AG04450 (cell line): ENCODE data around the gene SLC26A5. TPM values are rescaled to one million over a fixed set of nuclear protein-coding genes. Genes with fewer than 3 reads are reported as not detected.

Experiments
- CTCF ChIA-PET: fragments of 300-600, 350-600 bp; formaldehyde crosslinking; extraction: SDS; loops from one replicate; lab custom pipeline; 2022; ENCODE audit warnings: antibody characterized with exemption, inconsistent platforms; lab: Charles Lee
- POLR2A ChIA-PET: fragments of 350-600 bp; formaldehyde crosslinking; extraction: SDS; loops from one replicate; lab custom pipeline; 2021; ENCODE audit warnings: antibody characterized with exemption, inconsistent platforms; lab: Yijun Ruan, JAX
- DNase-seq: peaks from one replicate; pipeline ENCODE4 v3.0.0-alpha.2; 2011; ENCODE audit warnings: low read depth, low spot score
- H3K27ac ChIP-seq: one replicate; pipeline ENCODE4 v1.5.1; 2012; ENCODE audit warnings: low read depth, low read length, control low read depth
- H3K27me3 ChIP-seq: one replicate; pipeline ENCODE4 v1.6.0; 2012; ENCODE audit warnings: low read length; ENCODE audit not compliant: control insufficient read depth, insufficient read depth
- H3K4me3 ChIP-seq: 2 replicates; pipeline ENCODE4 v1.5.1; 2011; ENCODE audit warnings: mild to moderate bottlenecking, low read depth, low read length, control low read depth
- H3K9me3 ChIP-seq: 2 replicates; pipeline ENCODE4 v1.5.1; 2012; ENCODE audit warnings: low read length; ENCODE audit not compliant: control insufficient read depth, insufficient read depth
- CTCF ChIP-seq: IDR thresholded peaks from 2 replicates; pipeline ENCODE4 v1.5.1; 2011; ENCODE audit warnings: low read depth, low read length, control low read depth, inconsistent platforms
- polyA plus RNA-seq: library from polyadenylated mRNA; depleted of rRNA; stranded (reverse); fragments of >200 nt; gene quantifications from 2 replicates; pipeline ENCODE4 v1.2.3, GENCODE V29; 2011

The SLC26A5 gene
- polyA plus RNA-seq, 1 experiment, result not detected

DNA sequence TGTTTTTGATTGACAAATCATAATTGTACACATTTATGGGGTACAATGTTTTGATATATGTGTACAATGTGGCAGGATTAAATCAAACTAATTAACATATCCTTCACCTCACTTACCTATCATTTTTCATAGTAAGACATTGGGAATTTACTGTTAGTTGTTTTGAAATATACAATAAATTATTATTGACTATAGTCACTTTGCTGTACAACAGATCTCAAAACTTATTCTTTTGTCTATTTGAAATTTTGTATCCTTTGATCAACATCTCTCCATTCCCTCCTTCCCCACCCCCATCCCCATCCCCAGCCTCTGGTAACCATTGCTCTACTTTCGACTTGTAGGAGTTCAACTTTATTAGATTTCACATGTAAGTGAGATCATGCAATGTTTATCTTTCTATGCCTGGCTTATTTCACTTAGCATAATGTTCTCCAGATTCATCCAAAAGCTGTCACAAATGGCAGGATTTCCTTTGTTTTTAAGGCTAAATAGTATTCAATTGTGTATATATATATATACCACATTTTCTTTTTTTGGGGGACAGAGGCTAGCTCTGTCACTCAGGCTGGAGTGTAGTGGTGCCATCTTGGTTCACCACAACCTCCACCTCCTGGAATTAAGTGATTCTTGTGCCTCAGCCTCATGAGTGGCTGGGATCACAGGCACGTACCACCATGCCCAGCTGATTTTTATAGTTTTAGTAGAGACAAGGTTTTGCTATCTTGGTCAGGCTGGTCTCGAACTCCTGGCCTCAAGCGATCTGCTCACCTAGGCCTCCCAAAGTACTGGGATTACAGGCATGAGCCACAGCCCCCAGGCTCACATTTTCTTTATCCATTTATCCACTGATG is 23.3 kb upstream of the SLC26A5 start:
- no peak for DNase-seq
- Histone ChIP-seq H3K4me3 (no peak overlapping the region), H3K27me3 (peaks cover 2% of the 10 kb centered on the region), H3K27ac (no peak overlapping the region), H3K9me3 (no peaks in the 10 kb centered on the region)
- CTCF ChIA-PET, result interaction anchor here (0.7 kb wide), 1 partner anchor 699 kb away, joined by 3 read pairs; no protein-coding TSS in a partner anchor
- no peak for TF ChIP-seq CTCF
- POLR2A ChIA-PET, result no interaction called here

- POLR2A ChIA-PET, result no interaction called here
- Histone ChIP-seq H3K27ac (no peak overlapping the region), H3K9me3 (no peaks in the 10 kb centered on the region), H3K27me3 (peaks cover 2% of the 10 kb centered on the region), H3K4me3 (no peak overlapping the region)
- no peak for DNase-seq
- CTCF ChIA-PET, result no interaction called here
- no peak for TF ChIP-seq CTCF
These were observed 20.8 kb upstream of the SLC26A5 start for GRCh38 chr7:103466814-103467213.

GRCh38 chr7:103462358-103462757 is 16.4 kb upstream of the SLC26A5 start:
- Histone ChIP-seq H3K27me3 (peaks cover 2% of the 10 kb centered on the region), H3K4me3 (no peak overlapping the region), H3K9me3 (no peaks in the 10 kb centered on the region), H3K27ac (no peak overlapping the region)
- POLR2A ChIA-PET, result no interaction called here
- CTCF ChIA-PET, result interaction anchor here (2.4 kb wide), 1 partner anchor 16 kb away, joined by 8 read pairs; no protein-coding TSS in a partner anchor
- DNase-seq, result no peak
- TF ChIP-seq CTCF, result no peak

GRCh38 chr7:103447073-103447960 is 1.3 kb upstream of the SLC26A5 start:
- no peak overlapping the region for H3K4me3 ChIP-seq
- no peaks in the 10 kb centered on the region; the same call in 1 of the 2 replicates for H3K9me3 ChIP-seq
- CTCF ChIA-PET, result interaction anchor here (0.6 to 1.4 kb wide), 18 partner anchors 9 to 1997 kb away, joined by 3 to 13 read pairs (median 3); no protein-coding TSS in a partner anchor
- TF ChIP-seq CTCF, result peak; percentile 87
- H3K27ac ChIP-seq, result no peak overlapping the region
- peak; percentile 0 for DNase-seq
- H3K27me3 ChIP-seq, result peaks cover 38% of the 10 kb centered on the region
- POLR2A ChIA-PET, result no interaction called here
